Measurements from ENCODE around the gene CYTH4. TPM values are rescaled to one million over a fixed set of nuclear protein-coding genes. Genes with fewer than 3 reads are reported as not detected.

CYTH4 gene
- total and polyA plus RNA-seq, 2 donors, result 24.7 to 54.6 TPM

DNA sequence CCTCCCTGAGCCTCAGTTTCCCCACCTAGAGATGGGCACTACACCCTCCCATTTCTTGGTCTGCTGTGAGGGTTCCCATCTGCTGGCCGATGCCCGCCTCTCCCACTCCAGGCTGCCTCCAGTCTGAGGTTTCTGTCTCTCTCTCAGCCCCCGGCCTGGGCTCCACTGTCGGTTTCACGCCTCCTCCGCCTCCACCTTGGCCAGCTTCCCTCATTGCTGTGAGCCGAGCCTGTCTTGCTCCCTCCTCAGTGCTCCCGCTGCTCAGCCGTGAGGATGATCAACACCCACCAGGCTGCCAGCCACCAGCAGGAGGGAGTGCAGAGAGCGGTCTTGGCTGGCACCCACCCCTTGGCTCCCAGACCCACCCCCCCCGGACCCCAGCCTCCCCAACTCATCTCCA lies 61.0 kb downstream of the CYTH4 start:
- H3K36me3 ChIP-seq (ENCODE audit: control insufficient read depth in 2 of 2, insufficient read depth in 2 of 2, low read length in 1 of 2), result no peaks in the 10 kb centered on the region
- no peak for DNase-seq (ENCODE audit: low read depth in 6 of 9, low spot score in 9 of 9)
- H3K27ac ChIP-seq (ENCODE audit: low read depth in 1 of 2, low read length in 1 of 2), result no peak overlapping the region
- H3K27me3 ChIP-seq (ENCODE audit: control insufficient read depth in 2 of 2, insufficient read depth in 1 of 2, low read length in 1 of 2), result peaks cover 0 to 44% of the 10 kb centered on the region in 2 donors
- H3K9me3 ChIP-seq (ENCODE audit: control insufficient read depth in 2 of 2, insufficient read depth in 1 of 2, low read length in 1 of 2), result no peaks in the 10 kb centered on the region
- H3K4me1 ChIP-seq (ENCODE audit: control insufficient read depth in 2 of 2, insufficient read depth in 2 of 2, low read length in 2 of 2), result peaks cover 0 to 16% of the 10 kb centered on the region in 2 donors
- H3K4me3 ChIP-seq (ENCODE audit: low read length in 2 of 2), result no peak overlapping the region
- WGBS, result 87% methylated on average over 11 of the region's 11 CpGs

DNA sequence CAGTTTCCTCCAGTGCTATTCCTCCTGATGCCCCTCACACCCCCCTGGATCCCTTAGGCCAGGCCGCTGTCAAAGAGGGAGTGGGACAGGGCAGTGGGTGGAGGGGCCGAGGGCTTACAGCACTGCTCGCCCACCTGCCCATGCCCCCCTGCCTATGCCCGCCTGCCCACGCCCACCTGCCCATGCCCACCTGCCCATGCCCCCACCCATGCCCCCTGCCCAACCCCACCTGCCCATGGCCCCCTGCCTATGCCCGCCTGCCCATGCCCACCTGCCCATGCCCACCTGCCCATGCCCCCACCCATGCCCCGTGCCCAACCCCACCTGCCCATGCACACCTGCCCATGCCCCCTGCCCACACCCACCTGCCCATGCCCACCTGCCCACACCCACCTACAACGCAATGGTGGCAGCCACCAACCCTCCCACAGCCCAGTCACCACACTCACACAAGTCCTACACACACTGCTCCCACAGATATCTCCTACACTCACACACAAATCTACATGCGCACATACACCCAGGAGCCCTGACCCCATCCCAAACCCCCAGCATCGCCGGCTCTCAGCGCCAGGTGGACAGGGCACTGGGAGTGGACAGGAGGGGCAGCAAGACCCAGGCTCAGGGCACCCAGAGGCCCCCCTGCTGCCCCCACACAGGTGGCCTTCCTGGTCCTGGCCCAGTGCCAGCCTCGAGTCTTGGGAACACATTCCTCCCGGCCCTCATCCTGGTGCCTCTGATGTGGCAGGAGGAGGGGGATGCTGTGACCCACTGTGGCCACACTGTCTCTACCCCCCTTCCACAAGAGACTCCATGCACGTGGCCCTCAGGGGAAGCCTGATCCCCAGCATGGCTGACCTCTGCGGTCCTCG lies 61.8 kb downstream of the CYTH4 start:
- no peak for DNase-seq (ENCODE audit: low read depth in 6 of 9, low spot score in 9 of 9)

DNA sequence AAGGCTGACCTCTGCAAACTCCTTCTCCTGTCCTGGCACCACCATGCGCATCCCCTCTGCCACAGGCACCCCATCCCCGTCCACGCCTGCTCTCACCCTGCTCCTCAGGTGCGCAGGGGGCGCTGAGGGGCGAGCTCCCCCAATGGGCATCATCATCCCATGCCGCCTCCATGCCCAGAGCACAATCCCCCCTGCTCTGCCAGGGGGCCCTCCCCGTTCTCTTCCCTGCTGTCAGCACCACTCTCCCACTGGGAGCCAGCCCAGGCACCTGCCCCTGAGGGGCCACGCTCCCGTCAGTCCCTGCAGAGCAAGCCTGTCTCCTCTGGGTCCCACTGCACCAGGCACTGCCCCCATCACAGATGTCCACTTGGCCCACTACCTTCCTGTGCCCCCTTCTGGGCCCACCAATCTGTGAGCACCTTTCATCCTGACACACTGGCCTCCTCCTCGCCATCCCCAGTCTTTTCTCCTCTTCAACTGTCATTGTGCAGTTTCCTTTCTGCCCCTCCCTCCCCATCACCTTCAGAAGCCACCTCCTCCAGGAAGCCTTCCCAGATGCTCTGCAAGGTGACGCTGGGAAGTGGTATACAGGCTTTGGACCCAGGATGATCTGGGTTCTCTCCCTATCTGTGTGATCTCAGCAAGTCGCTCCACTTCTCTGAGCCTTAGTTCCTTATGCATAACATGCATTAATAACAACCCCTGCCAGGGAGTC lies 62.6 kb downstream of the CYTH4 start:
- Histone ChIP-seq H3K27me3 (ENCODE audit: control insufficient read depth in 2 of 2, insufficient read depth in 1 of 2, low read length in 1 of 2) (peaks cover 0 to 29% of the 10 kb centered on the region in 2 donors), H3K27ac (ENCODE audit: low read depth in 1 of 2, low read length in 1 of 2) (no peak overlapping the region), H3K4me3 (ENCODE audit: low read length in 2 of 2) (no peak overlapping the region), H3K36me3 (ENCODE audit: control insufficient read depth in 2 of 2, insufficient read depth in 2 of 2, low read length in 1 of 2) (no peaks in the 10 kb centered on the region), H3K9me3 (ENCODE audit: control insufficient read depth in 2 of 2, insufficient read depth in 1 of 2, low read length in 1 of 2) (no peaks in the 10 kb centered on the region), H3K4me1 (ENCODE audit: control insufficient read depth in 2 of 2, insufficient read depth in 2 of 2, low read length in 2 of 2) (peaks cover 0 to 31% of the 10 kb centered on the region in 2 donors)
- 89% methylated on average over 13 of the region's 13 CpGs for WGBS
- DNase-seq (ENCODE audit: low read depth in 6 of 9, low spot score in 9 of 9), result no peak

More for the DNA sequence above, 61.8 kb downstream of the CYTH4 start:
- Histone ChIP-seq H3K4me3 (ENCODE audit: low read length in 2 of 2) (no peak overlapping the region), H3K36me3 (ENCODE audit: control insufficient read depth in 2 of 2, insufficient read depth in 2 of 2, low read length in 1 of 2) (no peaks in the 10 kb centered on the region), H3K9me3 (ENCODE audit: control insufficient read depth in 2 of 2, insufficient read depth in 1 of 2, low read length in 1 of 2) (no peaks in the 10 kb centered on the region), H3K27ac (ENCODE audit: low read depth in 1 of 2, low read length in 1 of 2) (no peak overlapping the region), H3K4me1 (ENCODE audit: control insufficient read depth in 2 of 2, insufficient read depth in 2 of 2, low read length in 2 of 2) (peaks cover 0 to 23% of the 10 kb centered on the region in 2 donors), H3K27me3 (ENCODE audit: control insufficient read depth in 2 of 2, insufficient read depth in 1 of 2, low read length in 1 of 2) (peaks cover 0 to 37% of the 10 kb centered on the region in 2 donors)
- 84% methylated on average over 17 of the region's 17 CpGs for WGBS

DNA sequence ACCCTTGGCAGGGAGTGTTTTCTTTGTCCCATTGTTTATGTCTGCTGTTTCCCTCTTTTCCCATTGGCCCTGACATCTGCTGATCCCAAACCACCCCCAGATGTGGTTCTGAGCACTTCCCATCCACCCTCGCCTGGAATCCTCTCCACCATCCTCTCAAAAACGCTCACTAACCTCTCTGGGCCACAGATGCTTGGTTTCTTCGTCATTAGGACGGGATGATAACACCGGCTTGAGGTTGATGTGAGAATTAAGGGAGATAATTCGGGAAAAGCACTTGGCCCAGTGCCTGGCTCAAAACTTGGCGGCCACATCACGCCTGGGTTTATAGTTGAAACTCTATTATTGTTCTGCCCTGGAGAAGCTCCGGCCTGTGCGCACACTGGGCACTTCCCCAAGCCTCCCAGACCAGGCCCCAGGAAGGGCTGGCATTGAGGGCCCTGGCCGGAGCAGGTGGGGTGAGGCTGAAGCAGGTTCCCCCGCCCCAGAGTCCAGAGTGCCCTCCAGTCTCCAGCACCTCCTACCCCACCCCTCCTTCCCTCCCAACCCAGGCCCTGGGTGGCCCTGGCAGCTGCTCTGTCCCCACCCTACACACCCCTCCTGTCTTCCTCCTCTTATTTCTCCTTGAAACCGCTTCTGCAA lies 63.7 kb downstream of the CYTH4 start:
- no peaks in the 10 kb centered on the region for H3K9me3 ChIP-seq (ENCODE audit: control insufficient read depth in 2 of 2, insufficient read depth in 1 of 2, low read length in 1 of 2)
- H3K27me3 ChIP-seq (ENCODE audit: control insufficient read depth in 2 of 2, insufficient read depth in 1 of 2, low read length in 1 of 2), result peaks cover 0 to 18% of the 10 kb centered on the region in 2 donors
- H3K4me3 ChIP-seq (ENCODE audit: low read length in 2 of 2), result no peak overlapping the region
- H3K36me3 ChIP-seq (ENCODE audit: control insufficient read depth in 2 of 2, insufficient read depth in 2 of 2, low read length in 1 of 2), result no peaks in the 10 kb centered on the region
- no peak for DNase-seq (ENCODE audit: low read depth in 6 of 9, low spot score in 9 of 9)
- H3K4me1 ChIP-seq (ENCODE audit: control insufficient read depth in 2 of 2, insufficient read depth in 2 of 2, low read length in 2 of 2), result peaks cover 0 to 33% of the 10 kb centered on the region in 2 donors
- no peak overlapping the region for H3K27ac ChIP-seq (ENCODE audit: low read depth in 1 of 2, low read length in 1 of 2)
- WGBS, result 83% methylated on average over 13 of the region's 13 CpGs

DNA sequence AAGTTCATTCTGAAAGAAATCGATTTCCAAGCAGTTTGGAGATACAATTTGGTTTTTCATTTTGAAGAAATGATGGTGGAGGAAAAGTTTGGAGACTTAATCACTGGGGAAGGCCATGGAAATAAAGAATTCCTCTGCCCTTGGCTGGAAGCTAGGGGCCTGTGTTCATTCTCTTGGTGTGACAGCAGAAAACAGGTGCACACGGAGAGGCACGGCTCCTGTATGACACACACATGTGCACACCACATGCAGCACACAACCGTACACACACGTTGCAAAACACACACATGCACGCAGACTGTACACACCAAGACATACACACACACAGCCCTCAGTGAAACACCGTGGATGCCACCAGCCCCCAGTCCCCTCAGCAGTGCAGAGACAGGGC lies 64.2 kb downstream of the CYTH4 start:
- H3K36me3 ChIP-seq (ENCODE audit: control insufficient read depth in 2 of 2, insufficient read depth in 2 of 2, low read length in 1 of 2), result no peaks in the 10 kb centered on the region
- H3K4me3 ChIP-seq (ENCODE audit: low read length in 2 of 2), result no peak overlapping the region
- DNase-seq (ENCODE audit: low read depth in 6 of 9, low spot score in 9 of 9), result no peak
- H3K27me3 ChIP-seq (ENCODE audit: control insufficient read depth in 2 of 2, insufficient read depth in 1 of 2, low read length in 1 of 2), result peaks cover 0 to 13% of the 10 kb centered on the region in 2 donors
- no peaks in the 10 kb centered on the region for H3K9me3 ChIP-seq (ENCODE audit: control insufficient read depth in 2 of 2, insufficient read depth in 1 of 2, low read length in 1 of 2)
- 88% methylated on average over 7 of the region's 7 CpGs for WGBS
- peaks cover 0 to 37% of the 10 kb centered on the region in 2 donors for H3K4me1 ChIP-seq (ENCODE audit: control insufficient read depth in 2 of 2, insufficient read depth in 2 of 2, low read length in 2 of 2)
- no peak overlapping the region for H3K27ac ChIP-seq (ENCODE audit: low read depth in 1 of 2, low read length in 1 of 2)

DNA sequence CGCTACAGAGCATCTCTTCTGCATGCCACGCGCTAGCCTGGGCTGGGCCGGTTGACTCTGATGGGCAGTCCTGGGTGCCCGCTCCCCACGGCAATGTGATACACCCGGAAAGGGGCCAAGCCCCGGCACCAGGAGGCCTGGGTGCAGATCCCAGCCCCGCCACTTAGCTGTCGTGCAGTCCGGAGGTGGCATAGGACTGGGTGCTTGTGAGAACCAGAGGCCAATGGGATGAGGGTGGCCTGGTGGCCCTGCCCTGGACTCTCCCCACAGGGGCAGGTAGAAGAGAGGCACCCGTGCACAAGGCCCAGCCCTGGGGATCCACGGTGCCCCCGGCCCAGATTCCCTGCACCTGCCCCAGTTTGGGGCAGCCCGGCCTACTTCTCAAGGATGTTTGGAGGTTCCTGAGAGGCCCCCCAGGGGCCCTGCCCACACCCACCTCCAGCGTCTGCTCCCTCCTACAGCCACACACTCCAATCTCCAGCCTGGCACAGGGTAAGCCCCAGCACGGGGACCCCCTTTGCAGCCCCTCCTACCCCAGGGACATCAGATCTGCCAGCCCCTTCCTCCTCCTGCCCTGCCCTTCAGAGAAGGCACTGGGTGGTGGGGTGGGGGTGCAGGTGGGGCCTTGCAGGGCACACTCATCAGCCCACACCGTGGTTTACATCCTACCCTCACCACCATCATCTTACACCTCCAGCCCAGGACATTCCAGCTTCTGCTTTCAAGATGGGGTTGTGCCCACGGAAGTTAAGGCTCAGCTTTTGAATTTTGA lies 66.9 kb downstream of the CYTH4 start:
- H3K27me3 ChIP-seq (ENCODE audit: control insufficient read depth in 2 of 2, insufficient read depth in 1 of 2, low read length in 1 of 2), result peaks cover 0 to 2% of the 10 kb centered on the region in 2 donors
- no peak overlapping the region for H3K27ac ChIP-seq (ENCODE audit: low read depth in 1 of 2, low read length in 1 of 2)
- no peak overlapping the region for H3K4me3 ChIP-seq (ENCODE audit: low read length in 2 of 2)
- no peaks in the 10 kb centered on the region for H3K36me3 ChIP-seq (ENCODE audit: control insufficient read depth in 2 of 2, insufficient read depth in 2 of 2, low read length in 1 of 2)
- H3K9me3 ChIP-seq (ENCODE audit: control insufficient read depth in 2 of 2, insufficient read depth in 1 of 2, low read length in 1 of 2), result no peaks in the 10 kb centered on the region
- 90% methylated on average over 19 of the region's 19 CpGs for WGBS
- peaks cover 0 to 31% of the 10 kb centered on the region in 2 donors for H3K4me1 ChIP-seq (ENCODE audit: control insufficient read depth in 2 of 2, insufficient read depth in 2 of 2, low read length in 2 of 2)
- DNase-seq (ENCODE audit: low read depth in 6 of 9, low spot score in 9 of 9), result no peak

DNA sequence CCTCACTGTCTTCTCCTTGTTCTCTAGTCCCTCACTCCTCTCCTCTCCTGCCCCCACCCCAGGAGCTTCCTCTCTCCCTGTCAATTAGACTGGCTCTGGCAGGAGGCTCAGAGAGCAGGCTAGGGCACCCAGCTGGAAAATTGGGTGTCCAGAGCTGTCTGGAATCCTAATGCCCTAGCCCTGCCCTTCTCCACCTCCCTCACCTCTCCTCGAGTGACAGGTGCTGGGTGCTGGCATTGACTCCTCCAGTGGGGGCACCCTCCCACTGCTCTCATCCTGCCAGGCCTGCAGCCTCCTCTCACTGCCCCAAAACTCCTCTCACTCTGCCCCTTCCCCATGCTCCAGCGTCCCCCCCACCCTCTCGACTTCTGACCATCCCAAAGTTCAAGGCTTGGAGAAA lies 68.9 kb downstream of the CYTH4 start:
- peaks cover 0 to 31% of the 10 kb centered on the region in 2 donors for H3K4me1 ChIP-seq (ENCODE audit: control insufficient read depth in 2 of 2, insufficient read depth in 2 of 2, low read length in 2 of 2)
- no peaks in the 10 kb centered on the region for H3K36me3 ChIP-seq (ENCODE audit: control insufficient read depth in 2 of 2, insufficient read depth in 2 of 2, low read length in 1 of 2)
- H3K27me3 ChIP-seq (ENCODE audit: control insufficient read depth in 2 of 2, insufficient read depth in 1 of 2, low read length in 1 of 2), result no peaks in the 10 kb centered on the region
- no peak for DNase-seq (ENCODE audit: low read depth in 6 of 9, low spot score in 9 of 9)
- no peak overlapping the region for H3K4me3 ChIP-seq (ENCODE audit: low read length in 2 of 2)
- WGBS, result 77% methylated on average over 3 of the region's 3 CpGs
- H3K27ac ChIP-seq (ENCODE audit: low read depth in 1 of 2, low read length in 1 of 2), result no peak overlapping the region
- H3K9me3 ChIP-seq (ENCODE audit: control insufficient read depth in 2 of 2, insufficient read depth in 1 of 2, low read length in 1 of 2), result no peaks in the 10 kb centered on the region

DNA sequence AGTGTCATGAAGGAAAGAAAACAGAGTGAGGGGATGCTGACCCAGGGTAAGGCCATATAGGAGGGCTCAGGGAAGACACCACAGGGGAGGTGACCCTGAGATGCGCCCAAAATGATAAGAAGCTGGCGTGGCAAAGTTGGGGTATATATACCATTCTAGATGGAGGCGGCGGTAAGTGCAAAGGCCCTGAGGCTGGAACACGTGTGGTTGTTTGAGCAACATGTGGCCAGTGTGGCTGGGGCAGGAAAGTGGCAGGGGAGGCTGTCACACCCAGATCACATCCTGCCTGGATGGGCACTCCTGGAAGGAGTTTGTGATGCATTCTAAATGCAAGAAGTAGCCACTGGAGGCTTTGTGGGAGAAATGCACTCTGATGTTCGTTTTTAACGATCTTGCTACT lies 70.2 kb downstream of the CYTH4 start:
- no peaks in the 10 kb centered on the region for H3K27me3 ChIP-seq (ENCODE audit: control insufficient read depth in 2 of 2, insufficient read depth in 1 of 2, low read length in 1 of 2)
- no peak for DNase-seq (ENCODE audit: low read depth in 6 of 9, low spot score in 9 of 9)
- no peak overlapping the region for H3K27ac ChIP-seq (ENCODE audit: low read depth in 1 of 2, low read length in 1 of 2)
- H3K4me1 ChIP-seq (ENCODE audit: control insufficient read depth in 2 of 2, insufficient read depth in 2 of 2, low read length in 2 of 2), result peaks cover 0 to 28% of the 10 kb centered on the region in 2 donors
- WGBS, result 91% methylated on average over 7 of the region's 7 CpGs
- H3K9me3 ChIP-seq (ENCODE audit: control insufficient read depth in 2 of 2, insufficient read depth in 1 of 2, low read length in 1 of 2), result no peaks in the 10 kb centered on the region
- no peaks in the 10 kb centered on the region for H3K36me3 ChIP-seq (ENCODE audit: control insufficient read depth in 2 of 2, insufficient read depth in 2 of 2, low read length in 1 of 2)
- no peak overlapping the region for H3K4me3 ChIP-seq (ENCODE audit: low read length in 2 of 2)
